Measurements from ENCODE around the gene ANKRD42. TPM values are rescaled to one million over a fixed set of nuclear protein-coding genes. Genes with fewer than 3 reads are reported as not detected.
A peak's percentile ranks its signal among the peaks of the same experiment; 100 is the strongest.

ANKRD42 gene
- total and polyA plus RNA-seq, 2 of the 8 experiments (the other 6 are each of a cell fraction or from before 2014, with no cell fraction given): 2.0 to 5.5 TPM

DNA sequence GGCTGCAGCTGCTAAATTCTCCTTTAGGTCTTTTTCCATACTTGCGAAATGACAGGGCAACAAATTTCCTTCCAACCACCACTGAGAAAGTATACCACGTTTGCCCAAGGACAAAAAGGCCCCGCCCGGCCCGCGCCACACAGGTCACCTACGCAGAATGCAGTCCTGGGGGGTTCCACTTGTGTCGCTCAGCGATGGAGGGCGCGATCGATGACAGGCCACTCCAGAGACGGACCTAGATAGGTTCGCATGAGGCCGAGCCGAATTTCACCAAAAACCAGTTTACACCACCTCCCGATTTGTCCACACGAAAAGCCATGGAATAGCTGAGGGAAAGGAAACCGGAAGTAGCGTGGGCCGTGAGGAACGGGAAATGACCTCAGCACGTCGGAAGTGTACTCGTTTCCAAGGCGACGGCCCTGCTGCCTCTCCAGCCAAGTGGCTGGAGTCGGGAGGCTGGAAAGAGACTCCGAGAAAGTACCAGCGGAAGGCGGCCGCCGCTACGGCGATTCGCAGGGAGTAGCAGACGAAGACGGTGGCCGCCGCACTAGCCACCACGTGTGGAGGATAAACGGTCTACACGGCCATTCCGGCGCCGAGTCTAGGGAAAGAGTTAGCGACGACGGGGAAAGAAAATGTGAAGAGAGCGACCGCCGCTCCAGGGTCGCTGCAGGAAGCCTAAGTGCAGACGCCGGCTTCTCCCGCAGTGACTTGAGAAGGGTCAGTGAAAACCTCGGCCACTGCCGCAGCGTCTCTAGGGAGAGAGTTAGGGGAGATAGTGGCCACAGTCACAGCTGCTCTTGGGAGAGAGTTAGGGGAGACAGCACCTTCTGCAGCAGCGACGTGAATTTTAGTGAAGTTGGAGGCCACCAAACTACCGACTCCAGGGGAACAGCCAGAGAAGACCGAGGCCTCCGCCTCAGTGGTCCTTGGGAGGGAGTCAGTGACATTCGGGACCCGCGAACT is at the start of gene ANKRD42 (continued):
- TF ChIP-seq NRF1 (IDR thresholded peaks at IDR 0.05; ENCODE audit: low read depth, low read length) (no peak), SIRT6 (IDR thresholded peaks at IDR 0.05; ENCODE audit: low read length) (no peak), MAFK (IDR thresholded peaks at IDR 0.05; ENCODE audit: low read depth, low read length) (no peak), NANOG (IDR thresholded peaks at IDR 0.05; ENCODE audit: insufficient read depth, low read depth, low read length, poor library complexity, severe bottlenecking) (no peak), TAF7 (optimal IDR thresholded peaks at IDR 0.05; ENCODE audit: borderline replicate concordance, low read depth, low read length) (no peak), POU5F1 (IDR thresholded peaks at IDR 0.05; ENCODE audit: low read depth, low read length) (no peak), KDM4A (IDR thresholded peaks at IDR 0.05; ENCODE audit: low read depth, low read length, severe bottlenecking) (peak; percentile 37), TEAD4 (IDR thresholded peaks at IDR 0.05; ENCODE audit: low read depth, low read length) (0 out of 2 replicates have a peak, but pooled peaks have one; percentile 7), CTBP2 (IDR thresholded peaks at IDR 0.05; ENCODE audit: borderline replicate concordance, insufficient read depth, insufficient read length, low read length) (no peak), POLR2AphosphoS5 (IDR thresholded peaks at IDR 0.05; ENCODE audit: low read depth, low read length) (peak; percentile 76), CBX5 (IDR thresholded peaks at IDR 0.05; ENCODE audit: low read depth, low read length) (no peak), EP300 (IDR thresholded peaks at IDR 0.05; ENCODE audit: borderline replicate concordance in 1 of 2, low read depth in 2 of 2, low read length in 2 of 2) (no peak), CREB1 (IDR thresholded peaks at IDR 0.05) (peak; percentile 92), TCF12 (IDR thresholded peaks at IDR 0.05; ENCODE audit: low read depth, low read length) (no peak), TAF1 (IDR thresholded peaks at IDR 0.05; ENCODE audit: low read depth, low read length) (peak; percentile 81; the same call in 1 of the 2 replicates), SUZ12 (IDR thresholded peaks at IDR 0.05; ENCODE audit: low read length) (no peak), CBX8 (IDR thresholded peaks at IDR 0.05; ENCODE audit: borderline replicate concordance, low read depth, low read length) (no peak), CEBPB (IDR thresholded peaks at IDR 0.05; ENCODE audit: low read depth, low read length) (no peak)
- TF ChIP-seq, protein P1, sequence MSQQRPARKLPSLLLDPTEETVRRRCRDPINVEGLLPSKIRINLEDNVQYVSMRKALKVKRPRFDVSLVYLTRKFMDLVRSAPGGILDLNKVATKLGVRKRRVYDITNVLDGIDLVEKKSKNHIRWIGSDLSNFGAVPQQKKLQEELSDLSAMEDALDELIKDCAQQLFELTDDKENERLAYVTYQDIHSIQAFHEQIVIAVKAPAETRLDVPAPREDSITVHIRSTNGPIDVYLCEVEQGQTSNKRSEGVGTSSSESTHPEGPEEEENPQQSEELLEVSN (IDR thresholded peaks at IDR 0.05): no peak
- TF ChIP-seq, protein P2, sequence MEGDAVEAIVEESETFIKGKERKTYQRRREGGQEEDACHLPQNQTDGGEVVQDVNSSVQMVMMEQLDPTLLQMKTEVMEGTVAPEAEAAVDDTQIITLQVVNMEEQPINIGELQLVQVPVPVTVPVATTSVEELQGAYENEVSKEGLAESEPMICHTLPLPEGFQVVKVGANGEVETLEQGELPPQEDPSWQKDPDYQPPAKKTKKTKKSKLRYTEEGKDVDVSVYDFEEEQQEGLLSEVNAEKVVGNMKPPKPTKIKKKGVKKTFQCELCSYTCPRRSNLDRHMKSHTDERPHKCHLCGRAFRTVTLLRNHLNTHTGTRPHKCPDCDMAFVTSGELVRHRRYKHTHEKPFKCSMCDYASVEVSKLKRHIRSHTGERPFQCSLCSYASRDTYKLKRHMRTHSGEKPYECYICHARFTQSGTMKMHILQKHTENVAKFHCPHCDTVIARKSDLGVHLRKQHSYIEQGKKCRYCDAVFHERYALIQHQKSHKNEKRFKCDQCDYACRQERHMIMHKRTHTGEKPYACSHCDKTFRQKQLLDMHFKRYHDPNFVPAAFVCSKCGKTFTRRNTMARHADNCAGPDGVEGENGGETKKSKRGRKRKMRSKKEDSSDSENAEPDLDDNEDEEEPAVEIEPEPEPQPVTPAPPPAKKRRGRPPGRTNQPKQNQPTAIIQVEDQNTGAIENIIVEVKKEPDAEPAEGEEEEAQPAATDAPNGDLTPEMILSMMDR (IDR thresholded peaks at IDR 0.05; ENCODE audit: control extremely low read depth in 1 of 3, insufficient read depth in 1 of 3, low read depth in 1 of 3, low read length in 3 of 3): no peak

Data from H1 (cell line).